PC-3 (cell line): ENCODE measurements around the gene FOXD3. TPM values are rescaled to one million over a fixed set of nuclear protein-coding genes. Genes with fewer than 3 reads are reported as not detected.

Experiments
- ATAC-seq: fragments of 200-7000 bp; cut with Tn5 transposase; 2 replicates; pipeline ENCODE4 v1.9.1; 2020; ENCODE audit warnings: mild to moderate bottlenecking, moderate library complexity
- BruUV-seq: library from RNA; stranded (reverse); fragments of 400-500 nt; replicated peaks from 2 replicates; lab custom pipeline; 2021; lab: Mats Ljungman, UMichigan
- CTCF ChIA-PET: fragments of 300-600 bp; sonication (Branson Sonifier 250); formaldehyde crosslinking; loops from one replicate; lab custom pipeline; 2022; ENCODE audit warnings: antibody characterized with exemption; lab: Charles Lee
- POLR2A ChIA-PET: fragments of 300-600 bp; sonication (Branson Sonifier 250); formaldehyde crosslinking; loops from one replicate; lab custom pipeline; 2022; ENCODE audit warnings: antibody characterized with exemption; ENCODE audit not compliant: unreplicated experiment; lab: Charles Lee
- DNase-seq: peaks from one replicate; pipeline ENCODE4 v3.0.0-alpha.2; 2015
- H2AFZ ChIP-seq: fragments of 300-600 bp; sonication (generic); 2 replicates; pipeline ENCODE4 v1.6.0; 2016; ENCODE audit warnings: antibody characterized with exemption, low read length
- H3F3A ChIP-seq: fragments of 300-600 bp; sonication (generic); one replicate; pipeline ENCODE4 v1.6.0; 2017; ENCODE audit warnings: antibody characterized with exemption, low read length, control low read depth, mild to moderate bottlenecking; ENCODE audit not compliant: unreplicated experiment
- H3K27ac ChIP-seq: fragments of 300-600 bp; sonication (generic); 2 replicates; pipeline ENCODE4 v1.5.1; 2016; ENCODE audit warnings: mild to moderate bottlenecking, low read length
- H3K27me3 ChIP-seq: fragments of 300-600 bp; sonication (generic); 2 replicates; pipeline ENCODE4 v1.6.1; 2016; ENCODE audit warnings: low read length, mixed read lengths
- H3K36me3 ChIP-seq: fragments of 300-600 bp; sonication (generic); 2 replicates; pipeline ENCODE4 v1.6.1; 2016; ENCODE audit warnings: low read depth, mixed run types, low read length, mixed read lengths
- H3K4me1 ChIP-seq: fragments of 300-600 bp; sonication (generic); 2 replicates; pipeline ENCODE4 v1.5.1; 2016; ENCODE audit warnings: low read length; ENCODE audit not compliant: insufficient read depth
- H3K4me2 ChIP-seq: fragments of 300-600 bp; sonication (generic); 2 replicates; pipeline ENCODE4 v1.6.0; 2016; ENCODE audit warnings: low read length
- H3K4me3 ChIP-seq: fragments of 300-600 bp; sonication (generic); 2 replicates; pipeline ENCODE4 v1.5.1; 2016; ENCODE audit warnings: mild to moderate bottlenecking, low read length, mixed read lengths
- H3K79me2 ChIP-seq: fragments of 300-600 bp; sonication (generic); 2 replicates; pipeline ENCODE4 v1.6.1; 2017; ENCODE audit warnings: low read length, mixed read lengths
- H3K9ac ChIP-seq: fragments of 300-600 bp; sonication (generic); 2 replicates; pipeline ENCODE4 v1.6.0; 2016; ENCODE audit warnings: mild to moderate bottlenecking, low read length
- H3K9me2 ChIP-seq: fragments of 300-600 bp; sonication (generic); replicated peaks from 2 replicates; pipeline ENCODE4 v1.6.1; 2016; ENCODE audit warnings: mixed run types, low read length, mixed read lengths
- H3K9me3 ChIP-seq: fragments of 300-600 bp; sonication (generic); 2 replicates; pipeline ENCODE4 v1.6.1; 2016; ENCODE audit warnings: low read length, mixed read lengths
- H4K20me1 ChIP-seq: fragments of 300-600 bp; sonication (generic); 2 replicates; pipeline ENCODE4 v1.6.1; 2016; ENCODE audit warnings: low read length, mixed read lengths
- CTCF ChIP-seq: fragments of 300-600 bp; sonication (generic); conservative IDR thresholded peaks from 2 replicates; pipeline ENCODE4 v1.5.1; 2017; ENCODE audit warnings: antibody characterized with exemption, low read depth, mild to moderate bottlenecking, low read length
- EZH2 ChIP-seq: fragments of 300-600 bp; sonication (generic); IDR thresholded peaks from one replicate; pipeline ENCODE4 v1.6.1; 2017; ENCODE audit warnings: antibody characterized with exemption, mild to moderate bottlenecking, low read length; ENCODE audit not compliant: unreplicated experiment
- EZH2phosphoT487 ChIP-seq: fragments of 300-600 bp; sonication (generic); IDR thresholded peaks from 2 replicates; pipeline ENCODE4 v1.6.1; 2018; ENCODE audit warnings: mild to moderate bottlenecking, antibody characterized with exemption, low read length, borderline replicate concordance
- intact Hi-C: fragments of 100-400 bp; cut with micrococcal nuclease; formaldehyde crosslinking; loops from 2 replicates; pipeline ENCODE4 v1.9.0; 2023
- total RNA-seq: library from RNA; depleted of rRNA; stranded (reverse); fragments of >200 nt; gene quantifications from 2 replicates; pipeline ENCODE4 v1.2.3, GENCODE V29; 2014

Gene FOXD3
- total RNA-seq, 1 experiment from 2014 or later: not detected

- POLR2A ChIA-PET: no interaction called here
- H4K20me1 ChIP-seq: no peaks in the 10 kb centered on the region
Observed at GRCh38 chr1:63319046-63320021, 3.0 kb upstream of the FOXD3 start.

GRCh38 chr1:63320022-63320721 is 2.2 kb upstream of the FOXD3 start:
- no peak overlapping the region for H2AFZ ChIP-seq
- no peaks in the 10 kb centered on the region for H3F3A ChIP-seq
- BruUV-seq: no TSS peak

More at GRCh38 chr1:63319046-63320021, 3.0 kb upstream of the FOXD3 start:
- Histone ChIP-seq H3F3A (no peaks in the 10 kb centered on the region), H3K27me3 (no peaks in the 10 kb centered on the region), H3K4me2 (no peak overlapping the region), H3K36me3 (no peaks in the 10 kb centered on the region), H3K27ac (no peak overlapping the region), H2AFZ (no peak overlapping the region), H3K79me2 (no peaks in the 10 kb centered on the region), H3K4me1 (peaks cover 10% of the 10 kb centered on the region; the same call in 1 of the 2 replicates), H3K9me3 (no peaks in the 10 kb centered on the region), H3K9me2 (no peaks in the 10 kb centered on the region), H3K4me3 (no peak overlapping the region), H3K9ac (no peak overlapping the region)
- DNase-seq (no peak), ATAC-seq (no peak)
- CTCF ChIA-PET: no interaction called here
- no TSS peak for BruUV-seq
- TF ChIP-seq EZH2phosphoT487: no peak
- no peak for TF ChIP-seq CTCF
- TF ChIP-seq EZH2: no peak
- intact Hi-C loops: no loop called here

More at GRCh38 chr1:63320022-63320721, 2.2 kb upstream of the FOXD3 start:
- Histone ChIP-seq H3K4me2 (no peak overlapping the region), H3K9ac (no peak overlapping the region), H3K36me3 (no peaks in the 10 kb centered on the region), H3K4me1 (peaks cover 10% of the 10 kb centered on the region; the same call in 1 of the 2 replicates), H3K9me3 (no peaks in the 10 kb centered on the region), H3K27ac (no peak overlapping the region), H3K4me3 (no peak overlapping the region), H3K27me3 (no peaks in the 10 kb centered on the region), H4K20me1 (no peaks in the 10 kb centered on the region), H3K79me2 (no peaks in the 10 kb centered on the region), H3K9me2 (no peaks in the 10 kb centered on the region)
- no peak for ATAC-seq
- ChIA-PET CTCF (no interaction called here), POLR2A (no interaction called here)
- DNase-seq: no peak
- no peak for TF ChIP-seq CTCF
- no peak for TF ChIP-seq EZH2phosphoT487
- no peak for TF ChIP-seq EZH2
- intact Hi-C loops: no loop called here
